NB4 (cell line): ENCODE measurements around the gene PRMT7.

Source experiments
- MYC ChIP-seq: IDR thresholded peaks from 2 replicates; pipeline ENCODE4 v1.6.1; 2011; ENCODE audit warnings: low read depth, low read length
- POLR2A ChIP-seq: IDR thresholded peaks from 2 replicates; pipeline ENCODE4 v1.6.1; 2011; ENCODE audit warnings: mild to moderate bottlenecking; ENCODE audit not compliant: insufficient read length; ENCODE audit errors: extremely low read depth

GRCh38 chr16:68374246-68374805 is 63.5 kb downstream of the PRMT7 start:
- no peak for TF ChIP-seq POLR2A
- TF ChIP-seq MYC, result no peak
